ENCODE data around the gene SLC37A1. TPM values are rescaled to one million over a fixed set of nuclear protein-coding genes. Genes with fewer than 3 reads are reported as not detected.

SLC37A1 gene
- total RNA-seq, 3 donors from 2014 or later: 16.3 to 22.1 (median 20.2) TPM

GRCh38 chr21:42474043-42474831 lies 39.4 kb upstream of the SLC37A1 start:
- no peaks in the 10 kb centered on the region for H3K4me1 Mint-ChIP-seq (ENCODE audit: low read depth)
- peaks cover 5% of the 10 kb centered on the region for H3K27me3 Mint-ChIP-seq (ENCODE audit: low read depth)
- DNase-seq: no peak
- no peaks in the 10 kb centered on the region for H3K36me3 Mint-ChIP-seq (ENCODE audit: insufficient read depth)
- no peaks in the 10 kb centered on the region for H3K9me3 Mint-ChIP-seq
- peak in 1 of 2 donors; percentile 38 for ATAC-seq
- no peak overlapping the region for H3K4me3 Mint-ChIP-seq

GRCh38 chr21:42475036-42475435 lies 38.6 kb upstream of the SLC37A1 start:
- Mint-ChIP-seq H3K9me3 (no peaks in the 10 kb centered on the region), H3K4me3 (no peak overlapping the region), H3K4me1 (ENCODE audit: low read depth) (no peaks in the 10 kb centered on the region), H3K36me3 (ENCODE audit: insufficient read depth) (no peaks in the 10 kb centered on the region), H3K27me3 (ENCODE audit: low read depth) (peaks cover 3% of the 10 kb centered on the region)
- no peak for ATAC-seq
- no peak for DNase-seq

GRCh38 chr21:42475526-42476387 lies 37.9 kb upstream of the SLC37A1 start:
- Mint-ChIP-seq H3K36me3 (ENCODE audit: insufficient read depth) (no peaks in the 10 kb centered on the region), H3K27me3 (ENCODE audit: low read depth) (peaks cover 3% of the 10 kb centered on the region), H3K4me3 (no peak overlapping the region), H3K9me3 (no peaks in the 10 kb centered on the region), H3K4me1 (ENCODE audit: low read depth) (no peaks in the 10 kb centered on the region)
- no peak for DNase-seq
- ATAC-seq: no peak

GRCh38 chr21:42476388-42477331 lies 37.0 kb upstream of the SLC37A1 start:
- H3K27me3 Mint-ChIP-seq (ENCODE audit: low read depth): peaks cover 3% of the 10 kb centered on the region
- H3K4me1 Mint-ChIP-seq (ENCODE audit: low read depth): no peaks in the 10 kb centered on the region
- DNase-seq (no peak), ATAC-seq (no peak)
- H3K9me3 Mint-ChIP-seq: no peaks in the 10 kb centered on the region
- no peaks in the 10 kb centered on the region for H3K36me3 Mint-ChIP-seq (ENCODE audit: insufficient read depth)
- H3K4me3 Mint-ChIP-seq: no peak overlapping the region

- H3K36me3 Mint-ChIP-seq (ENCODE audit: insufficient read depth): no peaks in the 10 kb centered on the region
These were observed 35.1 kb upstream of the SLC37A1 start for GRCh38 chr21:42478504-42478903.

GRCh38 chr21:42479582-42479981 lies 34.1 kb upstream of the SLC37A1 start:
- H3K27me3 Mint-ChIP-seq (ENCODE audit: low read depth): peaks cover 3% of the 10 kb centered on the region
- H3K4me1 Mint-ChIP-seq (ENCODE audit: low read depth): no peaks in the 10 kb centered on the region
- no peak overlapping the region for H3K4me3 Mint-ChIP-seq
- no peak for DNase-seq
- no peaks in the 10 kb centered on the region for H3K36me3 Mint-ChIP-seq (ENCODE audit: insufficient read depth)
- no peak for ATAC-seq
- no peaks in the 10 kb centered on the region for H3K9me3 Mint-ChIP-seq

More at GRCh38 chr21:42478504-42478903, 35.1 kb upstream of the SLC37A1 start:
- DNase-seq (no peak), ATAC-seq (no peak)
- no peak overlapping the region for H3K4me3 Mint-ChIP-seq
- H3K4me1 Mint-ChIP-seq (ENCODE audit: low read depth): no peaks in the 10 kb centered on the region
- no peaks in the 10 kb centered on the region for H3K9me3 Mint-ChIP-seq
- peaks cover 3% of the 10 kb centered on the region for H3K27me3 Mint-ChIP-seq (ENCODE audit: low read depth)

- Mint-ChIP-seq H3K36me3 (ENCODE audit: insufficient read depth) (no peaks in the 10 kb centered on the region), H3K4me3 (no peak overlapping the region), H3K4me1 (ENCODE audit: low read depth) (no peaks in the 10 kb centered on the region), H3K27me3 (ENCODE audit: low read depth) (peaks cover 3% of the 10 kb centered on the region), H3K9me3 (no peaks in the 10 kb centered on the region)
- ATAC-seq (no peak), DNase-seq (no peak)
These were observed 32.9 kb upstream of the SLC37A1 start for GRCh38 chr21:42480736-42481135.

GRCh38 chr21:42481169-42481568 lies 32.5 kb upstream of the SLC37A1 start:
- H3K9me3 Mint-ChIP-seq: no peaks in the 10 kb centered on the region
- no peak for DNase-seq
- H3K4me1 Mint-ChIP-seq (ENCODE audit: low read depth): no peaks in the 10 kb centered on the region
- no peak for ATAC-seq
- no peaks in the 10 kb centered on the region for H3K36me3 Mint-ChIP-seq (ENCODE audit: insufficient read depth)
- H3K27me3 Mint-ChIP-seq (ENCODE audit: low read depth): peaks cover 3% of the 10 kb centered on the region
- no peak overlapping the region for H3K4me3 Mint-ChIP-seq

GRCh38 chr21:42484966-42485365 lies 28.7 kb upstream of the SLC37A1 start:
- Mint-ChIP-seq H3K4me3 (no peak overlapping the region), H3K9me3 (no peaks in the 10 kb centered on the region), H3K4me1 (ENCODE audit: low read depth) (peaks cover 3% of the 10 kb centered on the region), H3K27me3 (ENCODE audit: low read depth) (peaks cover 10% of the 10 kb centered on the region), H3K36me3 (ENCODE audit: insufficient read depth) (no peaks in the 10 kb centered on the region)
- DNase-seq (no peak), ATAC-seq (no peak)

GRCh38 chr21:42486072-42486471 lies 27.6 kb upstream of the SLC37A1 start:
- Mint-ChIP-seq H3K36me3 (ENCODE audit: insufficient read depth) (no peaks in the 10 kb centered on the region), H3K27me3 (ENCODE audit: low read depth) (peaks cover 10% of the 10 kb centered on the region), H3K4me3 (no peak overlapping the region), H3K4me1 (ENCODE audit: low read depth) (peaks cover 3% of the 10 kb centered on the region), H3K9me3 (no peaks in the 10 kb centered on the region)
- no peak for DNase-seq
- ATAC-seq: no peak

GRCh38 chr21:42486531-42486930 lies 27.1 kb upstream of the SLC37A1 start:
- Mint-ChIP-seq H3K27me3 (ENCODE audit: low read depth) (peaks cover 10% of the 10 kb centered on the region), H3K36me3 (ENCODE audit: insufficient read depth) (no peaks in the 10 kb centered on the region), H3K4me1 (ENCODE audit: low read depth) (peaks cover 3% of the 10 kb centered on the region), H3K9me3 (no peaks in the 10 kb centered on the region), H3K4me3 (no peak overlapping the region)
- DNase-seq: no peak
- ATAC-seq: no peak

- no peak for DNase-seq
- Mint-ChIP-seq H3K9me3 (no peaks in the 10 kb centered on the region), H3K4me3 (no peak overlapping the region), H3K27me3 (ENCODE audit: low read depth) (peaks cover 10% of the 10 kb centered on the region), H3K4me1 (ENCODE audit: low read depth) (peaks cover 3% of the 10 kb centered on the region), H3K36me3 (ENCODE audit: insufficient read depth) (no peaks in the 10 kb centered on the region)
- no peak for ATAC-seq
These were observed 24.6 kb upstream of the SLC37A1 start for GRCh38 chr21:42489006-42489563.

- peaks cover 3% of the 10 kb centered on the region for H3K4me1 Mint-ChIP-seq (ENCODE audit: low read depth)
- H3K36me3 Mint-ChIP-seq (ENCODE audit: insufficient read depth): no peaks in the 10 kb centered on the region
- H3K4me3 Mint-ChIP-seq: no peak overlapping the region
- DNase-seq (no peak), ATAC-seq (no peak)
- H3K9me3 Mint-ChIP-seq: no peaks in the 10 kb centered on the region
- H3K27me3 Mint-ChIP-seq (ENCODE audit: low read depth): peaks cover 10% of the 10 kb centered on the region
These were observed 23.7 kb upstream of the SLC37A1 start for GRCh38 chr21:42489991-42490390.

GRCh38 chr21:42490720-42491119 lies 22.9 kb upstream of the SLC37A1 start:
- peaks cover 6% of the 10 kb centered on the region for H3K4me1 Mint-ChIP-seq (ENCODE audit: low read depth)
- DNase-seq: no peak
- H3K4me3 Mint-ChIP-seq: no peak overlapping the region
- peaks cover 10% of the 10 kb centered on the region for H3K27me3 Mint-ChIP-seq (ENCODE audit: low read depth)
- no peak for ATAC-seq
- no peaks in the 10 kb centered on the region for H3K36me3 Mint-ChIP-seq (ENCODE audit: insufficient read depth)
- H3K9me3 Mint-ChIP-seq: no peaks in the 10 kb centered on the region

Measured in activated T-cell treated with anti-CD3 and anti-CD28 coated beads, Interleukin-2, amount 50 U/mL, for 4 hours (primary cell).